WI38 (cell line): Measurements from ENCODE around the gene NUP214.

Experiments used
- H3K4me3 ChIP-seq: 2 replicates; pipeline ENCODE4 v1.5.1; 2011; ENCODE audit warnings: low read depth, mild to moderate bottlenecking, control low read depth, low read length
- TF ChIP-seq, protein P1 (sequence below): IDR thresholded peaks from 2 replicates; pipeline ENCODE4 v1.5.1; 2012; ENCODE audit warnings: low read depth, mild to moderate bottlenecking, control low read depth, low read length

The NUP214 gene

DNA sequence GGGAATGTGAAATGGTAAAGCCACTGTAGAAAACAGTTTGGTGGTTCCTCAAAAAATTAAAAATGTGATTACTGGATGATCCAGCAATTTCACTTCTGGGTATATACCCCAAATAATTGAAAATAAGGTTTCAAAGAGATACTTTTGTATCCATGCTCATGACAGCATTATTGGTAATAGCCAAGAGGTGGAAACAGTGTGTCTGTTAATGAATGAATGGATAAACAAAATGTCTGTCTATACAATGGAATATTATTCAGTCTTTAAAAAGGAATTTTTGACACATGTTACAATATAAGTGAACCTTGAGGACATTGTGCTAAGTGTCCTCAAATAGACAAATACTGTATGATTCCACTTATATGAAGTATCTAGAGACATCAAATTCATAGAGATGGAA is 40.1 kb downstream of the NUP214 start:
- no peak overlapping the region for H3K4me3 ChIP-seq
- TF ChIP-seq, protein P1, sequence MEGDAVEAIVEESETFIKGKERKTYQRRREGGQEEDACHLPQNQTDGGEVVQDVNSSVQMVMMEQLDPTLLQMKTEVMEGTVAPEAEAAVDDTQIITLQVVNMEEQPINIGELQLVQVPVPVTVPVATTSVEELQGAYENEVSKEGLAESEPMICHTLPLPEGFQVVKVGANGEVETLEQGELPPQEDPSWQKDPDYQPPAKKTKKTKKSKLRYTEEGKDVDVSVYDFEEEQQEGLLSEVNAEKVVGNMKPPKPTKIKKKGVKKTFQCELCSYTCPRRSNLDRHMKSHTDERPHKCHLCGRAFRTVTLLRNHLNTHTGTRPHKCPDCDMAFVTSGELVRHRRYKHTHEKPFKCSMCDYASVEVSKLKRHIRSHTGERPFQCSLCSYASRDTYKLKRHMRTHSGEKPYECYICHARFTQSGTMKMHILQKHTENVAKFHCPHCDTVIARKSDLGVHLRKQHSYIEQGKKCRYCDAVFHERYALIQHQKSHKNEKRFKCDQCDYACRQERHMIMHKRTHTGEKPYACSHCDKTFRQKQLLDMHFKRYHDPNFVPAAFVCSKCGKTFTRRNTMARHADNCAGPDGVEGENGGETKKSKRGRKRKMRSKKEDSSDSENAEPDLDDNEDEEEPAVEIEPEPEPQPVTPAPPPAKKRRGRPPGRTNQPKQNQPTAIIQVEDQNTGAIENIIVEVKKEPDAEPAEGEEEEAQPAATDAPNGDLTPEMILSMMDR: no peak

- H3K4me3 ChIP-seq: no peak overlapping the region
- TF ChIP-seq, protein P1: no peak
Observed at GRCh38 chr9:131167146-131167692, 41.8 kb downstream of the NUP214 start.

DNA sequence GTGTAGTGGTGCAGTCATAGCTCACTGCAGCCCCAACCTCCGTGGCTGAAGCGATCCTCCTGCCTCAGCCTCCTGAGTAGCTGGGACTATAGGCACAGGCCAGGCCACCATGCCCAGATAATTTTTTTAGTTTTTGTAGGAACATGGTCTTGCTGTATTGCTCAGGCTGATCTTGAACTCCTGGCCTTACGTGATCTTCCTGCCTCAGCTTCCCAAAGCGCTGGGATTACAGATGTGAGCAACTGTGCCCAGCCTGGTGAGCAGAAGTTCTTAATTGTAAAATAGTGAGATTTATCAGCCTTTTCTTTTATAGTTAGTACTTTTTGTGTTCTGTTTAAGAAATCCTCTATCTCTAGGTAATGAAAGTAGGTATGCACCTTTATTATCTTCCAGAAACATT is 42.5 kb downstream of the NUP214 start:
- H3K4me3 ChIP-seq: no peak overlapping the region
- TF ChIP-seq, protein P1: no peak

- TF ChIP-seq, protein P1: no peak
Observed at GRCh38 chr9:131169563-131170240, 44.3 kb downstream of the NUP214 start.

DNA sequence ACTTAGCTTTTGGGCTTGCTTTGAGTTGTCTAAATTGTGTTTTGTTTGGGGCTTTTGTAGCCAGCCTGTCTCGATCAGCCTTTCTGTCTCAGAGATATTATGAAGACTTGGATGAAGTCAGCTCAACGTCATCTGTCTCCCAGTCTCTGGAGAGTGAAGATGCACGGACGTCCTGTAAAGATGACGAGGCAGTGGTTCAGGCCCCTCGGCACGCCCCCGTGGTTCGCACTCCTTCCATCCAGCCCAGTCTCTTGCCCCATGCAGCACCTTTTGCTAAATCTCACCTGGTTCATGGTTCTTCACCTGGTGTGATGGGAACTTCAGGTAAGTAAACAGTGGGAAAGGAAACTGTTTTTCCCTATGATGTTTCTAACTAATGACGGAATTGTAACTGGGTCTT is 48.6 kb downstream of the NUP214 start:
- TF ChIP-seq, protein P1: no peak
- H3K4me3 ChIP-seq: no peak overlapping the region

More at GRCh38 chr9:131169563-131170240, 44.3 kb downstream of the NUP214 start:
- H3K4me3 ChIP-seq: no peak overlapping the region

GRCh38 chr9:131174681-131175239 is 49.4 kb downstream of the NUP214 start:
- no peak overlapping the region for H3K4me3 ChIP-seq
- TF ChIP-seq, protein P1: no peak

GRCh38 chr9:131177898-131178297 is 52.5 kb downstream of the NUP214 start:
- H3K4me3 ChIP-seq: no peak overlapping the region
- TF ChIP-seq, protein P1: no peak
